Muscle of leg (tissue), 16 donors: ENCODE data around the gene ST6GALNAC1. TPM values are rescaled to one million over a fixed set of nuclear protein-coding genes. Genes with fewer than 3 reads are reported as not detected.

Source experiments
- DNase-seq: peaks from one replicate; pipeline ENCODE4 v3.0.0; 2013
- H3K27ac ChIP-seq: one replicate; pipeline ENCODE4 v1.5.1; 2013; ENCODE audit warnings: mild to moderate bottlenecking, low read length, control low read depth
- H3K27me3 ChIP-seq: one replicate; pipeline ENCODE4 v1.6.1; 2013; ENCODE audit warnings: low read length; ENCODE audit not compliant: control insufficient read depth, insufficient read depth
- H3K36me3 ChIP-seq: one replicate; pipeline ENCODE4 v1.6.1; 2013; ENCODE audit warnings: low read length; ENCODE audit not compliant: control insufficient read depth, insufficient read depth
- H3K4me1 ChIP-seq: one replicate; pipeline ENCODE4 v1.6.1; 2013; ENCODE audit warnings: low read length; ENCODE audit not compliant: control insufficient read depth, insufficient read depth
- H3K4me3 ChIP-seq: one replicate; pipeline ENCODE4 v1.5.1; 2013; ENCODE audit warnings: low read length, control low read depth
- H3K9me3 ChIP-seq: replicated peaks from 2 replicates; pipeline ENCODE4 v1.6.1; 2013; ENCODE audit warnings: low read depth, low read length; ENCODE audit not compliant: control insufficient read depth
- WGBS: methylation state at CpG from one replicate; pipeline ENCODE4 v1.1.5; 2013; ENCODE audit warnings: missing lambda C conversion rate; ENCODE audit not compliant: insufficient coverage; 5-methylcytosine and 5-hydroxymethylcytosine counted together
- long read RNA-seq, 11 donors: transcript quantifications; one replicate each; lab custom pipeline, GENCODE V29; 2026
- polyA plus RNA-seq, 8 donors: library from polyadenylated mRNA; unstranded; fragments of 120-200 nt; gene quantifications; one replicate each; pipeline versions ENCODE4 v1.2.1 to v1.2.3, GENCODE V29; 2013; ENCODE audit warnings: inconsistent platforms in 1 of 8, low replicate concordance in 1 of 8; ENCODE audit not compliant: insufficient read length in 8 of 8, insufficient read depth in 1 of 8
- total RNA-seq: library from RNA; stranded (reverse); fragments of 120-200 nt; gene quantifications from one replicate; pipeline ENCODE4 v1.2.4, GENCODE V29; 2013

ST6GALNAC1 gene
- total RNA-seq = 0.13 TPM
- polyA plus RNA-seq = 1 to 10 TPM in 2 of 8 donors, under 1 TPM in 6; 0.24 to 8.5 (median 0.54) TPM
- long read RNA-seq, donor 1 = 0 reads
- long read RNA-seq, donor 2 = 0 reads
- long read RNA-seq, donor 3 = 0 reads
- long read RNA-seq, donor 4 = 0 reads
- long read RNA-seq, donor 5 = 0 reads
- long read RNA-seq, donor 6 = 0 reads
- long read RNA-seq, donor 7 = 0 reads
- long read RNA-seq, donor 8 = 0 reads
- long read RNA-seq, donor 9 = 0 reads
- long read RNA-seq, donor 10 = 0 reads
- long read RNA-seq, donor 11 = 0 reads

GRCh38 chr17:76643553-76644148 is at the start of gene ST6GALNAC1:
Gene ST6GALNAC1 (minus strand): TSS chr17:76643757. CDS start chr17:76643638, 119 bp downstream.
- DNase-seq = no peak
- H3K27me3 ChIP-seq = peaks cover 4% of the 10 kb centered on the region
- H3K9me3 ChIP-seq = peaks cover 4% of the 10 kb centered on the region
- no peak within 1 kb of the TSS for H3K27ac ChIP-seq
- no peaks in the 10 kb centered on the region for H3K36me3 ChIP-seq
- H3K4me1 ChIP-seq = no peaks in the 10 kb centered on the region
- H3K4me3 ChIP-seq = no peak within 1 kb of the TSS
- 70% methylated on average over 4 of the region's 7 CpGs for WGBS

GRCh38 chr17:76691379-76692191 is 48.0 kb upstream of the ST6GALNAC1 start:
- Histone ChIP-seq H3K27ac (no peak overlapping the region), H3K4me1 (peaks cover 43% of the 10 kb centered on the region)
- WGBS = 91% methylated on average over 12 of the region's 14 CpGs

GRCh38 chr17:76690596-76691280 is 47.2 kb upstream of the ST6GALNAC1 start:
- DNase-seq = no peak
- H3K4me3 ChIP-seq = no peak overlapping the region
- no peaks in the 10 kb centered on the region for H3K27me3 ChIP-seq
- peaks cover 14% of the 10 kb centered on the region for H3K36me3 ChIP-seq
- peaks cover 48% of the 10 kb centered on the region for H3K4me1 ChIP-seq
- no peak overlapping the region for H3K27ac ChIP-seq
- no peaks in the 10 kb centered on the region for H3K9me3 ChIP-seq
- 36% methylated on average over 7 of the region's 13 CpGs for WGBS

More at GRCh38 chr17:76691379-76692191, 48.0 kb upstream of the ST6GALNAC1 start:
- no peak overlapping the region for H3K4me3 ChIP-seq
- no peaks in the 10 kb centered on the region for H3K27me3 ChIP-seq
- H3K9me3 ChIP-seq = no peaks in the 10 kb centered on the region
- no peak for DNase-seq
- H3K36me3 ChIP-seq = peaks cover 13% of the 10 kb centered on the region

- 89% methylated on average over 9 of the region's 11 CpGs for WGBS
- H3K9me3 ChIP-seq = no peaks in the 10 kb centered on the region
- no peak overlapping the region for H3K4me3 ChIP-seq
- H3K4me1 ChIP-seq = peaks cover 51% of the 10 kb centered on the region
- no peak for DNase-seq
- H3K27me3 ChIP-seq = no peaks in the 10 kb centered on the region
- H3K36me3 ChIP-seq = peaks cover 14% of the 10 kb centered on the region
- H3K27ac ChIP-seq = no peak overlapping the region
Observed at GRCh38 chr17:76689859-76690258, 46.3 kb upstream of the ST6GALNAC1 start.

GRCh38 chr17:76688165-76688622 is 44.6 kb upstream of the ST6GALNAC1 start:
- DNase-seq = no peak
- Histone ChIP-seq H3K36me3 (peaks cover 22% of the 10 kb centered on the region), H3K4me1 (peaks cover 68% of the 10 kb centered on the region), H3K9me3 (no peaks in the 10 kb centered on the region), H3K27ac (peak overlapping the region; percentile 94), H3K27me3 (no peaks in the 10 kb centered on the region), H3K4me3 (no peak overlapping the region)
- 59% methylated on average over 9 of the region's 11 CpGs for WGBS

- H3K9me3 ChIP-seq = no peaks in the 10 kb centered on the region
- WGBS = 31% methylated on average over 19 of the region's 26 CpGs
- H3K27ac ChIP-seq = peak overlapping the region; percentile 94
- peaks cover 75% of the 10 kb centered on the region for H3K4me1 ChIP-seq
- H3K27me3 ChIP-seq = no peaks in the 10 kb centered on the region
- H3K36me3 ChIP-seq = peaks cover 28% of the 10 kb centered on the region
- H3K4me3 ChIP-seq = no peak overlapping the region
- peak; percentile 90 for DNase-seq
Observed at GRCh38 chr17:76687298-76688164, 44.0 kb upstream of the ST6GALNAC1 start.

GRCh38 chr17:76686538-76687297 is 43.2 kb upstream of the ST6GALNAC1 start:
- Histone ChIP-seq H3K9me3 (no peaks in the 10 kb centered on the region), H3K27me3 (no peaks in the 10 kb centered on the region), H3K27ac (peak overlapping the region; percentile 75), H3K4me3 (no peak overlapping the region), H3K36me3 (peaks cover 32% of the 10 kb centered on the region), H3K4me1 (peaks cover 83% of the 10 kb centered on the region)
- peak; percentile 45 for DNase-seq
- WGBS = 68% methylated on average over 6 of the region's 15 CpGs

GRCh38 chr17:76685846-76686245 is 42.3 kb upstream of the ST6GALNAC1 start:
- peak; percentile 43 for DNase-seq
- WGBS = 7% methylated on average over 2 of the region's 8 CpGs
- H3K4me1 ChIP-seq = peaks cover 92% of the 10 kb centered on the region
- peak overlapping the region; percentile 55 for H3K27ac ChIP-seq
- H3K27me3 ChIP-seq = no peaks in the 10 kb centered on the region
- H3K36me3 ChIP-seq = peaks cover 37% of the 10 kb centered on the region
- H3K4me3 ChIP-seq = no peak overlapping the region
- no peaks in the 10 kb centered on the region for H3K9me3 ChIP-seq
